HG02973 (cell line): ENCODE measurements around the gene UBE2I.

Experiments
- ATAC-seq: cut with Tn5 transposase; IDR thresholded peaks from one replicate; pipeline ENCODE4 v1.9.1; 2021; ENCODE audit warnings: moderate library complexity; ENCODE audit not compliant: unreplicated experiment

UBE2I gene

DNA sequence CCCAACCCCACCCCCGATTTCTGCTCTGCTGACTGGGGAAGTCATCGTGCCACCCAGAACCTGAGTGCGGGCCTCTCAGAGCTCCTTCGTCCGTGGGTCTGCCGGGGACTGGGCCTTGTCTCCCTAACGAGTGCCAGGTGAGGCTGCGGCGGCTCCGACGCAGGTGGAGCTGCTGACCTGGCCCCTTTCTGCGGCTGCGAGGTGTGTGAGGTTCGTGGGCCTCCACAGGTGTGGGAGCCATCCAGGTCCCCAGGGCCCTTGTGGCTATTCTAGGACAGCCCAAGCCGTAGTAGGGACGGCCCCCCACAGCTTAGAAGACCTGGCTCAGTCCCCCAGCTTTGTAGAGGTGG is 3.0 kb downstream of the UBE2I start:
- ATAC-seq = no peak

DNA sequence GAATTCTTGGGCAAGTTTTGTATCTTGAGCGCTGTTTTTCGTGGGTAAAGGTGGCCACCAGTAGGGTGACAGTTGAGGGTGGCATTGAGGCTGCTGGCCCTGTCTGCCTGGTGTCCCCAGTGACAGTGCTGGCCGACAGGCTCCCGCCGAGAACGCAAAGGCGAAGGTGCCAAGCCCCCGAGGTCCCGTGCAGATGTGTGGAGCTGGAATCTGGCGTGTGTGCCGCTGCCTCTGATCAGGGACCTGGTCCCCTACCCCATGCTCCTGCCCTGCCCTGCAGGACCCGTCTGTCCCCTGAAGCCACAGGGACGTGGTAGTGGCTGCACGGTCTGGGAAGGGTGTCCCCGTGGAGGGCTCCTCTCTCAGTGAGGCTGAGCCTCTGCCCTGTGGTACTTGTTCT is 3.5 kb downstream of the UBE2I start:
- no peak for ATAC-seq

DNA sequence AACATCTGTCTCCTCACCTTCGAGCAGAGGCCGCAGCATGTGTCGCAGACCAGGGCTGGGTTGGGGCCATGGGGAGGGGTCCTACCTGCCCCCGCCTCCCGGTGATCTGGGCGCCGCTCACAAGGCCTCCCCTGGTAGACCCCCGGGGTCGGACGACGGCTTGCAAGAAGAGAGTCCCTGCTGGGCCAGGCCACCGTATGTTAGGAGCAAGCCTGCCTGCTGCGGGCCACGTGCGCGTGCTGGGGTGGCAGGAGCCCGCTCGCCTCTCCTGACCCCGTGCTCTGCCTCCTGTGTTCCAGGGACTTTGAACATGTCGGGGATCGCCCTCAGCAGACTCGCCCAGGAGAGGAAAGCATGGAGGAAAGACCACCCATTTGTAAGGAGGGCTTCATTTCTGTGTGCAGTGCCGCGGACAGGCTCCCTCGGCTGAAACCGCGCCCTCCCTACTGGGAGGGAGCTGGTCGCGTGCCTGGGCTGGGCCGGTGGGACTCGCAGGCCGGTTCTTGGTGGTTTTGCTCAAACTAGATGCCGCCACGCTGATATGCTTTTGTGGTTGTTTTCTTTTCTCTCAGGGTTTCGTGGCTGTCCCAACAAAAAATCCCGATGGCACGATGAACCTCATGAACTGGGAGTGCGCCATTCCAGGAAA is 4.4 kb downstream of the UBE2I start:
- ATAC-seq = no peak

DNA sequence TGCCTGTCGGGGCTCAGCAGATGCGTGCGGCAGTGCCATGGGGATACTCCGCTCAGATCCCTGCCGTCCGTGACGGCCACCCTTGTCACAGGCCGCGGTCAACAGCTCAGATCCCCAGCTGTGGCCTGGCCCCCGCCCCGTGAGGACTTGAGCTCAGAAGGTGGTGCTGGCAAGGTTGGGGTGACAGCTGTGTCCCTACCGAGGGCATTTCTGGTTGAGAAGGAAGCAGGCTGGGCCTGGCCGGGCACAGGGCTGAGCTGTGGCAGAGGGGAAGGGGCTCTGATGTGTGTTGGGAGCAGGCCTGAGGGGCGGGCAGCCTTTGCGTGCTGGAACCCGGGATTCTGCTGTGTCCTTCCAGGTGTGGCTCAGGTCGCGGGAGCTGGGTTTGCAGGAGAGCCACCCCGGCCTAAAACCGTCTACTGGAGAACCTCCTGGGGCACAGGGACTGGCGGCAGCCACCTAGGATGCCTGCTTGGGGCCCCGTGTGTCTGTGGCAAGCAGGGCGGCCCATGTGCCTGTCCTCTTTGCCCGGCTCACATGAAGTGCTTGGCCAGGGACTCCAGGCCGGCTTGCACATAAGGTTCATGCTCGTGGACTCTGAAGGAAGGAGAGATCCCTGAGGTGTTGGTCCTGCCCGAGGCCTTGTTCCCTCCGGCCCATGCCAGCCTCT is 5.1 kb downstream of the UBE2I start:
- no peak for ATAC-seq

- ATAC-seq = no peak
These were observed 5.9 kb downstream of the UBE2I start for GRCh38 chr16:1315081-1316032.

- no peak for ATAC-seq
These were observed 6.6 kb downstream of the UBE2I start for GRCh38 chr16:1316033-1316405.

DNA sequence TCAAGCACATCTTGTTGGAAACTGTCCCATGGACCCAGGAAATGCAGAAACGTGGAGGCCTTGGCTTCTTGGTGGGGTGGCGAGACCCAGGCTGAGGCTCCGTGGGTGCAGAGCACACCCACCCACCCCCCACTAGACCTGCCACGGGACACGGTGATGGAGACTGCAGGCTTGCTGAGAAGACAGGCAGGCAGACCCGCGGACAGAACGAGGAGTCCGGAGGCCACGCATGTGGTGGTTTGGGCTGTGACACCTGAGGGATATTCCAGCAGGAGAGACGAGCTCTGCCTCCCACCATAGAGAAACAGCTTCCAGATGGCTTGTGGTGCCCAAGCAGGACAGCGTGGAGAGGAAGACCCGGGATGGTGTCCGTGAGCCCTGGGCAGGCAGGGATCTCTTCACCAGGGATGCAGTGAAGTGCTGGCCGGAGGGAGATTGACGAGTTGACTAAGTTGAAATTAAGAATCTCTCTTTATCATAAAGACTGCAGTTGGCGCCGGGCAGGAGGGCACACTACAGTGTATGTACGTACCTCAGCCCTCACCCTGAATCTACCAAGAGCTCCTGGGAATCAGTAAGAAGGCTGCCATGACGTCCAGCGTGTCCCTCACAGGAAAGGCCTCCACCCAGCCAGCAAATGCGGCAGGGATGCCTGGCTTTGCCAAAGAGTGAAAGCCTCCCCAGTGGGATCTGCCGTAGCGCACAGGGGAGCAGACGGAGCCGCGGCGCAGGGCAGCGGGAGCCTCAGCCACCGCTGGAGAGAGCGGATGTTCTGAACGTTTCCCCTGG is 8.2 kb downstream of the UBE2I start:
- no peak for ATAC-seq

DNA sequence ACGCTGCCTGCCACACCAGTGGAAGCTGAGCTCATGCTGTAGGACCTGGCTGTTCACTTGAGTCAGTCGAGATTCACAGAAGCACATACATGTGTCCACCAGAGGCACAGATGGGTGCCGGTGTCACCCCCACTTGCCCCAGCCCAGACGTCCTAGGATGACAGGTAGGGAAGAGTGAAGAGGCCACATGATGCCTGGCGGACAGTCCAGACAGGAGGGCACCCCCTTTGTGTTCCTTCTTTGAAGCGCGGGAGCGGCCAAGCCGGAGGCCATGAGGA is 8.8 kb downstream of the UBE2I start:
- no peak for ATAC-seq

DNA sequence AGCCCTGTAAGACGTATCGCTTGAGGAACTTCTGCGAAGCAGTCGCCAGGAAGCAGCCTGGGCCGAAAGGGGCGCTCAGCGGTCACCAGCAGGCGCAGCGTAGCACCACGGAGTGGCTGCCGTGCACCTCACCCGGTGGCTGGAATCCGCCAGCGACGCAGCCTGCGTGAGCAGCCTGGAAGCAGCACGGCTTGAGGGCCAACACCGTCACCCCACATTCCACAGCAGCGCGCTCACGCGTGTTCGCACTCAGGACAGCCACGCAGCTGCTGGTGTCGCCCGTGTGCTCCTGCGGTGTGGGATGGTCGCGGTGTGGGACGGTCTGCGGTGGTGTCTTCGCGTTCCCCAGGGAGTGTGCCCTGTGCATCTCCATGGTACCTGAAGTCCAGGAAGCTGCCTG is 9.6 kb downstream of the UBE2I start:
- no peak for ATAC-seq

- no peak for ATAC-seq
These were observed 10.7 kb downstream of the UBE2I start for GRCh38 chr16:1320097-1320496.

- ATAC-seq = no peak
These were observed 11.3 kb downstream of the UBE2I start for GRCh38 chr16:1320658-1321240.

GRCh38 chr16:1322407-1322806 is 13.0 kb downstream of the UBE2I start:
- no peak for ATAC-seq

GRCh38 chr16:1323296-1324239 is 14.1 kb downstream of the UBE2I start:
- ATAC-seq = no peak

DNA sequence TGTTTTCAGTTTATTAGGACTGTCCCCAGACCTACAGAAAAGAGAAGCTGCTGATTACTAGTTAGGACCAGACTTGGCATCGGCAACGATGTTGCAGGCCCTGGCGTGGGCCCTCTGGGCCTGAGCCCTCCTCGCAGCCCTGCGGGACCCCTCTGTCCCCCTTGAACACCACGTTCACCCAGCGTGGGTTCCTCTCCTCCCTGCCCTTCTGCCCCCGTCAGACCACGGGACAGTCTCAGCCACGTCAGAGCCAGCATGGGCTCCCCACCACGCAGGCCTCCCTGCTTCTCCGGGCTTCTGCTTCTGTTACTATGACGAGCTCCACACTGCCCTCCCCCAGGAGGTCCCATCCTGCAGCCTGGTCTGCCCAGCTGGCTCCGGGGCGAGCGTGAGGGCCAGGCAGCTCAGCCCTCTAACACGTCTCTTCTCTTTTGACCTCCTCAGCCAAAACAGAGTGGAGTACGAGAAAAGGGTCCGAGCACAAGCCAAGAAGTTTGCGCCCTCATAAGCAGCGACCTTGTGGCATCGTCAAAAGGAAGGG is 14.9 kb downstream of the UBE2I start:
- ATAC-seq = no peak

GRCh38 chr16:1325261-1325660 is 15.8 kb downstream of the UBE2I start:
- no peak for ATAC-seq

DNA sequence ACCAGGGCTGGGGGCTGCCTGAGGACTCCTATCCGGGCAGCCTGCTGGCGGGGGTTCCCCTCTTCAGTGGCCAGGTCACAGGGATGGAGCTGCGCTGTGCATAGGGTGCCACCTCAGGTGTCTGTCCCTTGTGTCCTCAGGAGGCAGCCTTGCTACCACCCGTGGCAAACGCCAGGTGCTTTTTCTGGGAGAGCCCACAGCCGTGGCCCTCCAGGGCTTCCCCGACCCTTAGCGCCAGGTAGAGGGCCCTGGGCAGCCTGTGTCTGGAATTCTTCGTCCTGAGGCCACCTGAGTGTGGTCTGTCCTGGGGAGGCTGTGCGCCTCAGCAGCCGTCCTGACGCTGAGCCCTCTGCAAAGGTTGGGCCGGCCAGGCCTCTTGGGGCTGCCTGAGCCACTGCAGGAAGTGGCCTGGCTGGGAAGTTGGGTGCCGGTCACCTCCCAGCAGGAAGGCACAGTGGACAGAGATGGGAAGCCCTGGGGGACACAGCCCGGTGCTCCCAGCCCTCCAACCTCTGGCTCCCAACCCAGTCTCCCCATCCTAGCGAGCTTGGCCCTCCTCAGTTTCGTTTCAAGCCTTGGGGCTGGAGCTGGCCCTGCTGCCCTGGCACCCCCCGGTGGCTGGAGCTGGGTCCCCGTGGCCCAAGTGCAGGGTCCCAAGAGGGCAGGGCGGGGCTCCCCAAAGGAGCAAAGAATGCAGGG is 16.4 kb downstream of the UBE2I start:
- no peak for ATAC-seq

DNA sequence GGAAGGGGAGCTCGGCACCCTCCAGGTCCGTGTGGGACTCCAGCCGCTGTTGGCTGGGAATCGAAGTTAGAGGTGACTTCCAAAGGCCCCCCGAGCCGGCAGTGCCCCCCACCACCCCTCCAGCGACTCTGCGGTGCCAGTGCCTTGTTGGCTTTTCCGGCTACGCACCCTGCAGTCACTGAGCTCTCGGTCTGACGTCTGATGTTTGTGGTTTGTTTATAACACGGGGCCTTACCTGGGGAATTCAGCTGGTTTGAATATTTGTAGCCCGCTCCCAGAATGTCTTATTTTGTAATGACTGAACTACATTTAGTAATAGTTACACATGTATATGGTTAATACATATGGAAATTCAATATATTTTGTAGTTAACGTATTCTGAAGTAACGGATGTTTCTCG is 17.0 kb downstream of the UBE2I start:
- ATAC-seq = no peak

GRCh38 chr16:1326946-1327618 is 17.6 kb downstream of the UBE2I start:
- no peak for ATAC-seq

- ATAC-seq = no peak
These were observed 18.1 kb downstream of the UBE2I start for GRCh38 chr16:1327619-1327947.
